ENCODE measurements around the gene CASP5. TPM values are rescaled to one million over a fixed set of nuclear protein-coding genes. Genes with fewer than 3 reads are reported as not detected.

Gene CASP5
- total RNA-seq, 1 donor from 2014 or later, result not detected

DNA sequence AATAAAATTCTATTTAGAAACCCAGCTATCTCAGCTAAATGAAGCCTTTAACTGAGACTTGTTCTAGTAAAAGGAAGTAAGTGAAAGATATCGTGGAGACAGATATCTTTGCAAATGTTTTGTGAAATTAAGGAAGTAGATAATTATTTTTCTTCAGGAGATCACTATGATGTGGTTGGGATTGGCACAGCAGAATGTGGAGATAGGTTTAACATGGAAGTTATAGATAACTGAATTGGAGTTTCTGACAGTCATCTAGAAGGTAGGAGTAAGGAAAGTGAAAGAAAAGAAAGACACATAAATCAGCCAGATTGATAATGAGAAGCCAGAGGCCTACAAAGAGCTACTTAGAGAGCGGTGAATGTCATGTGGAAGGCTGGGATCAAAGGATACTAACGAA is 4.7 kb upstream of the CASP5 start:
- no peaks in the 10 kb centered on the region for H3K4me1 Mint-ChIP-seq (ENCODE audit: low read depth)
- peaks cover 17% of the 10 kb centered on the region for H3K27me3 Mint-ChIP-seq (ENCODE audit: low read depth)
- no peak overlapping the region for H3K27ac Mint-ChIP-seq (ENCODE audit: unreplicated experiment)
- no peak overlapping the region for H3K4me3 Mint-ChIP-seq (ENCODE audit: unreplicated experiment)
- no peak for TF ChIP-seq CTCF (IDR thresholded peaks at IDR 0.05)
- no peaks in the 10 kb centered on the region for H3K9me3 Mint-ChIP-seq (ENCODE audit: low read depth)
- no peak for DNase-seq (ENCODE audit: low spot score)
- H3K36me3 Mint-ChIP-seq (ENCODE audit: low read depth), result no peaks in the 10 kb centered on the region

DNA sequence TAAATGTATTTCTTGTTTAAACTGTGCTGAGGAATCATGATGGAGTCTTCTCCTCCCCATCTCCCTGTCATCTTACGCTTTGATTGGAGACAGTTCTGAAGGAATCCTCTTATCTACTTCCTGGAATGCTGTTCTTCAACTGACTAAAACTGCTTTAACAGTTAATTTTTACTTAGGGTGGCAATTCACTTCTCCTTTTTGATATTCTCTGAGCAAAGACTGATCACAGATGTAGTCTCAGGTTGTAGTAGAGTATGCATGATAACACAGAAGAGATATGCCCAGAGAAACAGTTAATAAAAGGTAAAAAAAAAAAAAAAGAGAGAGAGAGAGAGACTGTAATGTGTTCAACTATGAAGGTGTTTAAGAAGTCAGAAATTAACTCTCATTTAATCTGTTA is 1.4 kb upstream of the CASP5 start:
- no peak for DNase-seq (ENCODE audit: low spot score)
- Mint-ChIP-seq H3K27me3 (ENCODE audit: low read depth) (peaks cover 17% of the 10 kb centered on the region), H3K27ac (ENCODE audit: unreplicated experiment) (no peak overlapping the region), H3K36me3 (ENCODE audit: low read depth) (no peaks in the 10 kb centered on the region), H3K9me3 (ENCODE audit: low read depth) (peaks cover 2% of the 10 kb centered on the region), H3K4me3 (ENCODE audit: unreplicated experiment) (no peak overlapping the region), H3K4me1 (ENCODE audit: low read depth) (no peaks in the 10 kb centered on the region)
- TF ChIP-seq CTCF (IDR thresholded peaks at IDR 0.05), result no peak

DNA sequence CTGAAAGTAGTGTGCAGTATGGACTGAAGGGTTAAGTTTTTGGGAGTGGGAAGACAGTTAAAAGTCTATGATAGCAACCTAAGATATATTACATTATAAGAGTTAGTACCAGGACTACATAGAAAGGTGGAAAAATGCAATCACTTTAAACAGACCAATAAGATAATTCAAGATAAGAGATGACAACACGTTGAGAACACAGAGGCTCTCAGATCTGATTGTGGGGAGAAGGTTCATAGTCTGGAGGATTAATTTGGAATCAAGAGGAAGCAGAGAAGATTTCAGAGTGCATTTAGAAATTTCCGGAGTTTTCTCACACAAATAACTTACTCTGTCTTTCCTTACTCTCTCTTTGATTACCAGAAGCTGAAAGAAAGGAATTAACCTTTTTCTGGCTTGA is 441 bp downstream of the CASP5 start:
- H3K27me3 Mint-ChIP-seq (ENCODE audit: low read depth), result peaks cover 17% of the 10 kb centered on the region
- DNase-seq (ENCODE audit: low spot score), result no peak
- TF ChIP-seq CTCF (IDR thresholded peaks at IDR 0.05), result no peak
- no peak overlapping the region for H3K4me3 Mint-ChIP-seq (ENCODE audit: unreplicated experiment)
- H3K36me3 Mint-ChIP-seq (ENCODE audit: low read depth), result no peaks in the 10 kb centered on the region
- peaks cover 2% of the 10 kb centered on the region for H3K9me3 Mint-ChIP-seq (ENCODE audit: low read depth)
- H3K27ac Mint-ChIP-seq (ENCODE audit: unreplicated experiment), result no peak overlapping the region
- no peaks in the 10 kb centered on the region for H3K4me1 Mint-ChIP-seq (ENCODE audit: low read depth)

DNA sequence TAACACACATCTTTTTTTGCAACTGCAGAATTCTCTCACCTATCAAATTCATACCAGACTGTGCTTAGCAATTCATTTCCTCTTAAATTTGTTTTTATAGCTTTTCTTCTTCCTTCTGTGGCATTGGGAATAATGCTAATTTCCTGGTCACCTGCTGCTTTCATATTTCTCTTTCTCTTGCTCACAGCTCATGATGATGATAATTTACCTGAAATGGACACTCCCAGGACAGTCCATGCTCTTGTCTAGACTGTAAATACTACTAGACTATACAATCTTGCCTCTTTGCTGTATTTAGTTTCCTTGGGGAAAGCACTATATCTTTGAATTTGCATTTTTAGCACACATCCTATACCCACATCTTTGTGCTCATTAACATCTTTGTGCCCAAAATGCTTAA is 15.5 kb downstream of the CASP5 start:
- Mint-ChIP-seq H3K36me3 (ENCODE audit: low read depth) (no peaks in the 10 kb centered on the region), H3K4me3 (ENCODE audit: unreplicated experiment) (no peak overlapping the region), H3K9me3 (ENCODE audit: low read depth) (no peaks in the 10 kb centered on the region), H3K27ac (ENCODE audit: unreplicated experiment) (no peak overlapping the region), H3K4me1 (ENCODE audit: low read depth) (no peaks in the 10 kb centered on the region), H3K27me3 (ENCODE audit: low read depth) (peaks cover 2% of the 10 kb centered on the region)
- no peak for DNase-seq (ENCODE audit: low spot score)
- TF ChIP-seq CTCF (IDR thresholded peaks at IDR 0.05), result no peak

GRCh38 chr11:105005451-105005845 is 17.5 kb downstream of the CASP5 start:
- H3K36me3 Mint-ChIP-seq (ENCODE audit: low read depth), result no peaks in the 10 kb centered on the region
- no peaks in the 10 kb centered on the region for H3K27me3 Mint-ChIP-seq (ENCODE audit: low read depth)
- no peak for TF ChIP-seq CTCF (IDR thresholded peaks at IDR 0.05)
- H3K9me3 Mint-ChIP-seq (ENCODE audit: low read depth), result peaks cover 5% of the 10 kb centered on the region
- H3K27ac Mint-ChIP-seq (ENCODE audit: unreplicated experiment), result no peak overlapping the region
- H3K4me3 Mint-ChIP-seq (ENCODE audit: unreplicated experiment), result no peak overlapping the region
- no peaks in the 10 kb centered on the region for H3K4me1 Mint-ChIP-seq (ENCODE audit: low read depth)
- no peak for DNase-seq (ENCODE audit: low spot score)

All from chondrocyte (in vitro differentiated cells).